Activated CD8-positive, alpha-beta memory T cell treated with anti-CD3 and anti-CD28 coated beads for 24 hours (primary cell): ENCODE measurements around the gene DNAJA3.
A peak's percentile ranks its signal among the peaks of the same experiment; 100 is the strongest.

Source experiments
- DNase-seq: peaks from one replicate; pipeline ENCODE4 v3.0.0-alpha.2; 2020

DNAJA3 gene

DNA sequence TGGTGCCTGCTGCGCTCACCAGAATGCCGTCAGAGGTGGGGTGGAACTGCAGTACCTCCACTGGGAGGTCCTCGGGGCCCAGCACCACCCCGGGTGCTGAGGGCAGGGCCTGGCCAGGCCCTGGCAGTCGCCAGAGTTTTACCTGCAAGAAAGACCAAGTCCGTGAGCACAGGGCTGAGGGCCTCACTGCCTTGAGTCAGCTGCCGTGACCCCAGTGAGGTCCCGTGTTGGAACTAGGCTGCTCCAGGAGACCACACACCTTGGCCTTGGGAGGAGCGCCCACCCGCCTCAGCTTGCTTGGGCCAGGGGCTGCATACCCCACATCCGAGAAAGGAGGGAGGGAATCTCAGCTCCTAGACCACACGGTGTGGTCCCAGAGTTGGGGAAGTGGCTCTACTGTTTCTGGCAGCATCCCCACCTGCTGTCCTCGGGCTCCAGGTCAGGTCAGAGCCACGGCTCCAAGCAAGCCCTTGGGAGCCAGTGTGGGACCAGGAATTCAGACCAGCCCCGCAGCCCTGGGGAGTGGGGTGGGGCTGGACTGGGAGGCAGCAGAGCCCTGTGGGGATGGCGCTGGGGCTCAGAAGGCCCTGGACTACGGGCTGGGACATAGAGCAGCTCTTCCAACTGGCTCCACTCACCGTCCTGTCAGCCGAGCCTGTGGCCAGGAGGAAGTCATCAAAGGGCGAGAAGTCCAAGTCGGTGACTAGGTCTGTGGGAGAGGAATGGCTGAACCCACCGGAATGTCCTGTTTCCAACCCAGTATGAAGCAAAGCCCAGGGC is 17.9 kb upstream of the DNAJA3 start:
- no peak for DNase-seq

DNA sequence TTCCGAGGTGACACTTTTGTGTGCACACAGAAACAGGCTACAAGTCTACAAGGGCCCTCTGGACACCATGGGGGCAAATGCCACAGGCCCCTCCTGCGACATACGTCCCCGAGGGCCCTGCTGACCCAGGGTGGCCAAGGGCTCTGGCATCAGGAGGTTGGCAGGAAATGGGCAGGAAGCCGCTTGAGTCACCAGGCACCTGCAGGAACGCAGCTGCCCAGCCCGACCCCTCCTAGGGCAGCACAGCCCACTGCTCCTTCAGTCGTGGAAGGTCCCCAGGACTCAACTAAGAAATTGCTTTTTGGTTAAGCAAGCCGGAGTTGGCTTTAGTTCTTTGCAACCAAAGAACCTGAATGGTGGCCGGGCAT is 17.4 kb upstream of the DNAJA3 start:
- no peak for DNase-seq

GRCh38 chr16:4409081-4409932 is 16.4 kb upstream of the DNAJA3 start:
- no peak for DNase-seq

DNA sequence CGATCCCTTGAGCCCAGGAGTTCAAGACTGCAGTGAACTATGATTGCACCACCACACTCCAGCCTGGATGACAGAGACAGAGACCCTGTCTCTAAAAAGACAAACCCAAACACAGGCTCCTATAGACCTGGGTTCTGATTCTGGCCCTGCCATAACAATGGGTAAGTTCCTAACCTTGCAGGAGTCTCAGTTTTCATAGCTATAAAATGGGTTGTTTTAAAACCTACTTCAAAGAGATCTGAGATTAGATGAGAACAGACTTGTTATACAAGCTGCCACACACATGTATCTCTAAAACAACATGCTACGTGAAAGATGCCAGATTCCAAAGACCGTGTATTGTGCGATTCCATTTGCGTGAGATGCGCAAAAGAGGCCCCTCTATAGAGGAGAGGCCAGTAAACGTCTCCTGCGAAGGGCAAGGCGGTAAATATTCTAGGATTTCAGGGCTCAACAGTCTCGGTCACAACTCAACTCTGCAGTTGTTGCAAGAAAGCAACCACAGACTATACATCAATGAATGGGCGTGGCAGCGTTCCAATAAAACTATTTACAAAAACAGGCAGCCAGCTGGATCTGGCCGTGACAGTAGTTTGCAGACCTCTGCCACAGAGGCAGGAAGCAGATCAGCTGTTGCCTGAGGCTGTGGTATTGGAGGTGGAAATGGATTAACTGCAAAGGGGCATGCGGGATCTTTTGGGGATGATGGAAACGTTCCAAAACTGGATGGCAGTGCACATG is 15.2 kb upstream of the DNAJA3 start:
- DNase-seq, result no peak

DNA sequence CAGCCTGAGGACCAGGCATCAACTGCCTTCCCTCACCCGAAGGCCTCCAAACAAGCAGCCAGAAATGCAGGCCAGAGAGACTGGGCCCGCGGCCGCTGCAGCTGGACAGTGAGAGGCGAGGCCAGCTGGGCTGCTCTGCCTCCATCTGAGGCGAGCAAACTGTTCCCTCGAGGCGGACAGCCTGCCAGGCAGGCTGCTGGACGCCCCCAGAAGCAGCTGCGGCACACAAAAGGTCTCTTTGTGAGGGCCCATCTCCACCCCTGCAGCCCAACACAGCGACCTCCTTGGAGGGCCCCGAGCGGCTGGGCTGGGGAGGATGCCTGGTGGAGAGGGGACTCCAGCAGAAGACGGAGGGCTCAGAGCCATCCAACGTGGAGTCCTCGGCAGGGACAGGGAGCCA is 14.0 kb upstream of the DNAJA3 start:
- DNase-seq, result no peak

GRCh38 chr16:4412159-4412558 is 13.5 kb upstream of the DNAJA3 start:
- DNase-seq, result no peak

DNA sequence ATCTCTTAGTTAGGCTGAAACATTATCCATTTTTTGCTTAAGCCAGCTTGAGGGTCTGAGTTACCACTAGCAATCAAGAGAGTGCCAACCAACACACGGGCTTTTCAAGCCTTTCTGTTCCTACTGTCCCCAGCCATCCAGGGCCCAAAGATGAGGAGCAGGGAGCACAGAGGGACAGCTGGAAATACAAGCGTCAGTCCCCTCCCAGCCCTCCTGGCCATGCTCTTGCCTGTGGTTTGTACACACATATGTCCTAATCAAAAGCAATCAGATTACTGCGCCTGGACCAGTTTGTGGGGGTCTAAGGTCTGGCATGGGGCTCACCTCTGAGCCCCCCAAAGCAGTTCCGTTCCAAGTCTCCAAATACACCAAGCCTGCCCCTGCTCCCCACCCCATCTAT is 12.8 kb upstream of the DNAJA3 start:
- no peak for DNase-seq

- peak; percentile 84 for DNase-seq
Measured at GRCh38 chr16:4414187-4414917, 11.3 kb upstream of the DNAJA3 start.

- peak; percentile 83 for DNase-seq
Measured at GRCh38 chr16:4415538-4416199, 10.0 kb upstream of the DNAJA3 start.

- DNase-seq, result peak; percentile 99
Measured at GRCh38 chr16:4416200-4417032, 9.3 kb upstream of the DNAJA3 start, which contains the start of gene CORO7. CORO7 (minus strand) TSS chr16:4416596; CDS start chr16:4416518, 78 bp downstream.

DNA sequence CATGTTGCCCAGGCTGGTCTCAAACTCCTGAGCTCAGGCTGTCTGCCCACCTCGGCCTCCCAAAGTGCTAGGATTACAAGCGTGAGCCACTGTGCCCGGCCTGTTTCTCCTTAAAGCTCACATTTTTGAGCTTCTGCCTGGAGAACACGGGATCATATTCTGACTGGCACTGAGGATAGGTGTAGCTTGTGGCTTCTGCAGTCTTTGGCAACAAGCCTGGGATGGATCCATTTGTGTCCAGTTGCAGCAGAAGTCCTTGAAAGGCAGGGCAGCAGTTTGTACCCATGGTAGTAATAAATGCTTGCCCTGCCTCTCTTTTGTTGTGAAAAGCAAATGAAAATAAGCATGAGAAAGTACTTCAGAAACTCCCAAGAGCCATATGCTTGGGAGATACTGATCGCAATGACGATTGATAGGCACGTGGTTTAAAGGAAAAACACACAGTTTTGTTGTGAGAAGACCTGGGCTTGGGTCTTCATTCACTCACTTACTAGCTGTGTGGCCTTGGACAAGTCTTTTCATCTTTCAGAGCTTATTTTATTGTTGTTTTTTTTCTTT is 6.2 kb upstream of the DNAJA3 start:
- no peak for DNase-seq

DNA sequence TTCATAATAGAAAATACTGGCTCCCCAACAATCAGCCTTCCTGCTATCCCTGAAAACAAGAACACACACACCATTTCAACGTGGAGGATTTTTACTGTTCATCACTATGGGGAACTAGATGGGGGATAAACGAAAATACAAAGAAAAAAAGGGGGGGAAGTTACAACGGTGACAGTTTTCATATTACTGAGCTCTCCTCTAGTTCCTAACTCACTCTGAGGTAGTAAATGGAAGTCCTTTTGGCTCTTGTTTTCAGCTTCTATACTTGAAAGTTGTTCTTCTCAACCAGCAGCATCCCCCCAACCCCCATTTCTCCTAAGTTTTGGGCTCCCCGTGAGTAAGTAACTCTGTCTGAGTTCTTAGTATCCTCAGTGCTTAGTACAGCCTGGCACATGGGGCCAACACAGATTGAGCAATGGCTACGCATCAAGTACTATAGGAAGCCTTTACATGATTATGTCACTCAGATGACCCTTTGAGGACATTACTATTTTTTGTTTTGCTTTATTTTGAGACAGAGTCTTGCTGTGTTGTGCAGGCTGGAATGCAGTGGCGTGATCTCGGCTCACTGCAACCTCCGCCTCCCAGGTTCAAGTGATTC is 5.1 kb upstream of the DNAJA3 start:
- no peak for DNase-seq

DNA sequence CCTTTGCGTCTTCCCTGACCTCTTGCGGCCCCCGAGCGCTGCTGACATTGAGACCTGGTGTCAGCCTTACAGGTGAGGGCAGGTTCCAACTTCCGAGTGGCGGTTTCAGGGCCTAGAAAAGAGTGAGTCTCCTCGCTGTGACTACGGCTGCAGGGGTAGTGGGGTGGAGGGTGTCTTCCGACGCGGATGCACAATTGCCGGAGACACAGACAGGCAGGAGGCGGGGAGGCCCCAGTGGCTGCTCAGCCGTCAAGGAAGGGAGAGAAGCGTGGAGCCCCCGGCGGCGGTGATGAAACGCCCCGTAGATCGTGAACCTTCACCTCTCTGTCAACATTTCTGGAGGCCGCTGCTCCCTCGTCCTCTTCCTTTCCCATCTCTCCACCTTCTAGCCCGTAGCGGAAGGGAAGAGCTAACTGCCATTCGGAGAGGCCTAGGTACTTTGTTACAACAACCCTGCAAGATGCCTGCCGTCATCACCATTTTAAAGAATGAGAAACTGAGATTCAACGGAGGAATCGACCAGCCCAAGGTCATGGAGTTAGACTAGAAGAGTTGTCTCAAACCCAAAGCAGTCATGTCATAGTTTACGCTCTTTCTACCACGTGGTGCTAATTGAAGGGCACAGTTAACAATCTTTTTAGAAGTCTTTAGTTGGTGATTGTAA is 485 bp downstream of the DNAJA3 start:
- DNase-seq, result no peak

- no peak for DNase-seq
Measured at GRCh38 chr16:4426722-4427372, 1.2 kb downstream of the DNAJA3 start.

DNA sequence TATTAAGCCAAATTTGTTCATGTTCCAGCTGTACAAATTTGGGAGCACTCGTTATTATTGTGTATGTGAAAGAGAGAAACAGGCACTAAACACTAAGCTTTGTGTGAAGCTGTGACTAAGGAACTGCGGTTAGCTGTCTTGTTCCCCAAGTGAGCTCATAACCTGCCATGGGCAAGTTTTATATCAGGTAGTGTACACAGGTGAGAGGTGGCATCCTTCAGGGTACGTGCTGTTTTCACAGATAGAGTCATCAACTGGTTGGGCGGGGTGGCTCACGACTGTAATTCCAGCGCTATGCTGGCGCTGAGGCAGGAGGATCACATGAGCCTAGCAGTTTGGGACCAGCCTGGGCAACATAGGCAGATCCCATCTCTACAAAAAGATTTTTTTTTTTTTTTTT is 2.8 kb downstream of the DNAJA3 start:
- no peak for DNase-seq

- DNase-seq, result no peak
Measured at GRCh38 chr16:4431023-4431422, 5.4 kb downstream of the DNAJA3 start.

- no peak for DNase-seq
Measured at GRCh38 chr16:4433228-4433627, 7.6 kb downstream of the DNAJA3 start.

GRCh38 chr16:4433914-4434787 is 8.5 kb downstream of the DNAJA3 start:
- DNase-seq, result no peak
